Activated naive CD8-positive, alpha-beta T cell treated with anti-CD3 and anti-CD28 coated beads, Interleukin-2, amount 10 ng/mL, durations not matched to agents 7 days and 5 days (primary cell): Measurements from ENCODE around the gene SUZ12. TPM values are rescaled to one million over a fixed set of nuclear protein-coding genes. Genes with fewer than 3 reads are reported as not detected.
A peak's percentile ranks its signal among the peaks of the same experiment; 100 is the strongest.
"Not testable (repeated sequence)": the region's sequence is repeated elsewhere in the genome, so short reads cannot be mapped to it uniquely, and the experiment has no call there.

Source experiments
- ATAC-seq: fragments of 150-1000 bp; cut with Tn5 transposase; one replicate; pipeline ENCODE4 v1.10.0; 2021; ENCODE audit warnings: low read depth, moderate library complexity
- POLR2A ChIA-PET: fragments of 350-600 bp; sonication (Branson Sonifier 250); formaldehyde crosslinking; loops from one replicate; lab custom pipeline; 2021; ENCODE audit warnings: antibody characterized with exemption; lab: Charles Lee
- DNase-seq: peaks from one replicate; pipeline ENCODE4 v3.0.0; 2021
- H3K27ac Mint-ChIP-seq: one replicate; pipeline ENCODE4 v1.8.0; 2022; ENCODE audit warnings: mild to moderate bottlenecking, mixed read lengths
- H3K27me3 Mint-ChIP-seq: one replicate; pipeline ENCODE4 v1.8.0; 2022; ENCODE audit warnings: mild to moderate bottlenecking, moderate library complexity, mixed read lengths
- H3K36me3 Mint-ChIP-seq: one replicate; pipeline ENCODE4 v1.8.0; 2021; ENCODE audit warnings: mild to moderate bottlenecking, mixed read lengths
- H3K4me1 Mint-ChIP-seq: one replicate; pipeline ENCODE4 v1.8.0; 2021; ENCODE audit warnings: mixed read lengths
- H3K4me3 Mint-ChIP-seq: one replicate; pipeline ENCODE4 v1.8.0; 2022; ENCODE audit warnings: mild to moderate bottlenecking, moderate library complexity, mixed read lengths
- H3K9me3 Mint-ChIP-seq: one replicate; pipeline ENCODE4 v1.8.0; 2021; ENCODE audit warnings: mixed read lengths
- total RNA-seq, 2 experiments: library from RNA; stranded (reverse); gene quantifications; one replicate each; pipeline ENCODE4 v1.2.3, GENCODE V29; 2021

SUZ12 gene
- total RNA-seq, 2 experiments from 2014 or later: 56.5 to 58.1 TPM

- DNase-seq (no peak), ATAC-seq (no peak)
- Mint-ChIP-seq H3K4me1 (peaks cover 10% of the 10 kb centered on the region), H3K27ac (no peak overlapping the region), H3K4me3 (no peak overlapping the region), H3K27me3 (peaks cover 42% of the 10 kb centered on the region), H3K9me3 (no peaks in the 10 kb centered on the region), H3K36me3 (no peaks in the 10 kb centered on the region)
- POLR2A ChIA-PET: no interaction called here
Observed at GRCh38 chr17:31918701-31919128, 18.1 kb upstream of the SUZ12 start.

DNA sequence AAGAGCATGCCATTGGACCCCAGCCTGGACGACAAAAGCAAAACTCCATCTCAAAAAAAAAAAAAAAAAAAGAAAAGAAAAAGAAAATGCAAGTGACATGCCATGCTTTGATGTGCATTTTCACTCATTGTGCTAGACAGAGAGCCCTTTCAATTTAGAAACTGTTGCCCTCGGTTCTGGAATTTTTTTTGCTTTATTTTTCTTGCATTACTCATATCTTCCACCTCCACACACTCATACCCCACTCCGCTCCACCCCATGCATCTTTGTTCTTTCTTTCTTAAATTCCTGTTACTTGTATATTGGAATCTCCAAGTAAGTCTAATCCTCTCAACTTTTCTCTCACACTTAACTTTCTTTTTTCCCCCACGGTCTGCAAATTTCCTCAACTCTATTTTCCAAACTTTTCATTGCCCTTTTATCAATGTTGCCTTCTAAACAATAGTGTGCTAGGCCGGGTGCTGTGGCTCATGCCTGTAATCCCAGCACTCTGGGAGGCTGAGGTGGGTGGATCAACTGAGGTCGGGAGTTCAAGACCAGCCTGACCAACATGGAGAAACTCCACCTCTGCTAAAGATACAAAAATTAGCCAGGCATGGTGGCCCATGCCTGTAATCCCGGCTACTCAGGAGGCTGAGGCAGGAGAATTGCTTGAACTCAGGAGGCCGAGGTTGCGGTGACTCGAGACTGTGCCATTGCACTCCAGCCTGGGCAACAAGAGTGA, 16.8 kb upstream of the SUZ12 start:
- Mint-ChIP-seq H3K4me3 (peak overlapping the region; percentile 2), H3K4me1 (peaks cover 6% of the 10 kb centered on the region), H3K27ac (no peak overlapping the region)

DNA sequence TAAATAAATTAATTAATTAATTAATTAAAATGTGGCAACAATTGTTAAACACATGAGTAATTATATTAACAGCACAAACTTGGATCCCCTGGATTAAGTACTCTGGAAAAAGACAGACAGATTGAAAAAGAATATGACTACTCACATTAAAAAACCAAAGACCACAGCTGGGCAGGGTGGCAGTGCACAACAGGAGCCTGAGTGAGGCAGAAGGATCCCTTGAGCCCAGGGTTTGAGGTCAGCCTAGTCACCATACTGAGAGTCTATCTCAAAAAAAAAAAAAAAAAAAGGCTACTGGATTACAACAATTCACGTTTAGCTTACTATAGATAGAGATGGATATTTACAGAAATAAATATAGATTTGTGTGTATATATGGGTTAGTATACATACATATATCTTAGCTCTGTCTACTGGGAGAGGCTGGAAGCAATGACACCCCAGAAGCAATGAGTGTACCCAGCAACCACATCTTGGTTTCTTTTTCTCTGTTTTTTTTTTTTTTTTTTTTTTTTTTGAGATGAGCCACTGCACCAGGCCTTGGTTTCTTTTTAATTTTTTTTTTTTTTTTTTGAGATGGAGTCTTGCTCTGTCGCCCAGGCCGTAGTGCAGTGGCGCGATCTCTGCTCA, 10.6 kb upstream of the SUZ12 start:
- H3K27me3 Mint-ChIP-seq: peaks cover 7% of the 10 kb centered on the region
- peaks cover 4% of the 10 kb centered on the region for H3K4me1 Mint-ChIP-seq
- DNase-seq: no peak
- no peaks in the 10 kb centered on the region for H3K9me3 Mint-ChIP-seq
- H3K4me3 Mint-ChIP-seq: no peak overlapping the region
- no peak overlapping the region for H3K27ac Mint-ChIP-seq
- H3K36me3 Mint-ChIP-seq: no peaks in the 10 kb centered on the region
- POLR2A ChIA-PET: interaction anchor here (0.6 to 1.1 kb wide), 2 partner anchors 9 to 113 kb away, joined by 3 to 4 read pairs; no protein-coding TSS in a partner anchor
- ATAC-seq: peak; percentile 74

More for the DNA sequence above, 16.8 kb upstream of the SUZ12 start:
- POLR2A ChIA-PET: no interaction called here
- Mint-ChIP-seq H3K36me3 (no peaks in the 10 kb centered on the region), H3K9me3 (no peaks in the 10 kb centered on the region), H3K27me3 (peaks cover 37% of the 10 kb centered on the region)
- DNase-seq (no peak), ATAC-seq (no peak)

DNA sequence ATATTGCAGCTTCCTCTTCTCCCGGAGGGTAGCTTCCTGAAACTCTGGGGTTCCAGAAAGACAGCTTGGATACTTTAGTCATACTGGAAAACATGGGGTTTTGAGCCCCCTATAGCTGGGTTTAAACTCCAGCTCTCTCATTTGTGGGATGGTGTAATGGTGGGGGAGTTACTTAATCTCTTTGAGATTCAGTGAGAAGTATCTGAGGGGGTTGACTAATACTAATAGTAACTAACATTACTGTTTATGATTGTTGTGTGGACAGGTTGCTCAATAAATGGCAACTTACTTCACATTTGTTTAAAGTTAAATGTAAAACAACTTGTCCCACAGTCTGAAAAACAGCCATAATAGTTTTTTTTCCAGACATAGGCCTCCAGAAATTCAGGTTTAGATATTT, 5.1 kb upstream of the SUZ12 start:
- DNase-seq (no peak), ATAC-seq (no peak)
- Mint-ChIP-seq H3K4me1 (peaks cover 1% of the 10 kb centered on the region), H3K27ac (no peak overlapping the region), H3K4me3 (no peak overlapping the region), H3K9me3 (no peaks in the 10 kb centered on the region), H3K27me3 (no peaks in the 10 kb centered on the region), H3K36me3 (no peaks in the 10 kb centered on the region)
- POLR2A ChIA-PET: no interaction called here

GRCh38 chr17:31935512-31935911, 1.3 kb upstream of the SUZ12 start:
- H3K36me3 Mint-ChIP-seq: peaks cover 2% of the 10 kb centered on the region
- no peak for ATAC-seq
- POLR2A ChIA-PET: interaction anchor here (0.5 to 1.1 kb wide), 2 partner anchors 25 to 78 kb away, joined by 3 to 4 read pairs; no protein-coding TSS in a partner anchor
- H3K9me3 Mint-ChIP-seq: no peaks in the 10 kb centered on the region
- H3K27ac Mint-ChIP-seq: no peak overlapping the region
- H3K4me3 Mint-ChIP-seq: peak overlapping the region; percentile 82
- H3K4me1 Mint-ChIP-seq: peaks cover 9% of the 10 kb centered on the region
- H3K27me3 Mint-ChIP-seq: no peaks in the 10 kb centered on the region
- no peak for DNase-seq

DNA sequence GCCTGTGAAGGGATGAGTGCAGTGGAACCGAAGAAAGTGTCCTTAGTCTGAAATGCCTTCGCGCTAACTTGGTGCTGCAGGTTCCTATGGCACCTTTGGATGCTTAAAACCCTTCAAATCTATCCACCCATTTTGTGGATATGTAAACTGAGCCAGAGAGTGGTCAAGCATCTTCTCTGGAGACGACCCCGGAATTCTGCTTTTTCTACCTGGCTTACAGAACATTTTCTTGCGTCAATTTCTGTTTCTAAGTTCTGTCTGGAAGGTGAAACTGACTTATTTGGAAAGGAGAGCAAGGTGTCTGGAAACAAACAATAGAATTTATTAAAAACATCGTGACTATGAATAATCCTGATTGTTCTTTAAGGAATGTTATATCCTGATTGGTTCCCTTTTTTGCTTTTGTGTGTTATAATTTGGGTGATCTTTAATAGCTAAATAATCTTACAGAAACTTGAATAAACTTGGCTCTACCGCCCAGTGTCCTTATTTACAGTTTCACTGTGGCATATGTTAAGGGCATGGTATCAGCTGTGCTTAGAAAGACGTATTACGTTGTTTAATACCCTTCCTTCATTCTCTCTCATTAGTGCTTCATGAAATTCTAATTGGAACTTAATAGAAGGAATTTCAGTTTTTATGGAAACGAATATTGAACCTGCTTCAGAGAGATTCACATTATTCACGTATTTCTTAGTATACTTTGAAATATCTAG, 1.3 kb downstream of the SUZ12 start:
- DNase-seq, H3K36me3 Mint-ChIP-seq, H3K27me3 Mint-ChIP-seq, H3K9me3 Mint-ChIP-seq, ATAC-seq: not testable (repeated sequence)
- Mint-ChIP-seq H3K27ac (peak overlapping the region; percentile 42), H3K4me1 (peaks cover 20% of the 10 kb centered on the region), H3K4me3 (peak overlapping the region; percentile 86)
- POLR2A ChIA-PET: interaction anchor here (1.1 kb wide), 1 partner anchor 37 kb away, joined by 8 read pairs; the partner anchor contains the start of gene UTP6

- DNase-seq, H3K9me3 Mint-ChIP-seq, H3K27me3 Mint-ChIP-seq, H3K27ac Mint-ChIP-seq, H3K4me3 Mint-ChIP-seq, ATAC-seq, POLR2A ChIA-PET: not testable (repeated sequence)
- Mint-ChIP-seq H3K4me1 (peaks cover 26% of the 10 kb centered on the region), H3K36me3 (peaks cover 26% of the 10 kb centered on the region)
Observed at GRCh38 chr17:31941916-31942315, 5.1 kb downstream of the SUZ12 start.

- H3K4me3 Mint-ChIP-seq, H3K27me3 Mint-ChIP-seq, H3K27ac Mint-ChIP-seq, ATAC-seq, POLR2A ChIA-PET, DNase-seq, H3K9me3 Mint-ChIP-seq: not testable (repeated sequence)
- Mint-ChIP-seq H3K4me1 (peaks cover 26% of the 10 kb centered on the region), H3K36me3 (peaks cover 26% of the 10 kb centered on the region)
Observed at GRCh38 chr17:31942396-31942795, 5.6 kb downstream of the SUZ12 start.

DNA sequence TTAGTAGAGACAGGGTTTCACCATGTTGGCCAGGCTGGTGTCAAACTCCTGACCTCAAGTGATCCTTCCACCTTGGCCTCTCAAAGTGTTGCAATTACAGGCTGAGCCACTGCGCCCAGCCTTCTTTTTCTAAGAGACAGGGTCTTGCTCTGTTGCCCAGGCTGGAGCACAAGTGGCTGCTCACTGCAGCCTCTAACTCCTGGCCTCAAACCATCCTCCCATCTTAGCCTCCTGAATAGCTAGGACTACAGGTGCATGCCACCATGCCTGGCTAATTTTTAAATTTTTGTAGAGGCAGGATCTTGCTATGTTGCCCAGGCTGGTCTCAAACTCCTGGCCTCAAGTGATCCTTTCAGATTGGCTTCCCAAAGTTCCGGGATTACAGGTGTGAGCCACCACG, 15.1 kb downstream of the SUZ12 start:
- ATAC-seq, DNase-seq, H3K9me3 Mint-ChIP-seq, H3K27me3 Mint-ChIP-seq, H3K4me3 Mint-ChIP-seq, H3K27ac Mint-ChIP-seq, POLR2A ChIA-PET, H3K4me1 Mint-ChIP-seq: not testable (repeated sequence)
- peaks cover 24% of the 10 kb centered on the region for H3K36me3 Mint-ChIP-seq

DNA sequence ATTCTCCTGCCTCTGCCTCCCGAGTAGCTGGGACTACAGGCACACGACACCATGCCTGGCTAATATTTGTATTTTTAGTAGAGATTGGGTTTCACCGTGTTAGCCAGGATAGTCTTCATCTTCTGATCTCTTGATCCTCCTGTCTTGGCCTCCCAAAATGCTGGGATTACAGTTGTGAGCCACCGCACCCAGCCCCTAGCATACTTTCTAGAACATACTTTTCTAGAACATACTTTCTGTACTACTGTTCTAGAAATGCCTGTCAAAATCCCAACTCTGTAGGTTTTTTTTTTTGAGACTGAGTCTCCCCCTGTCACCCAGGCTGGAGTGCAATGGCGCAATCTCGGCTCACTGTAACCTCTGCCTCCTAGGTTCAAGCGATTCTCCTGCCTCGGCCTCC, 27.3 kb downstream of the SUZ12 start:
- ATAC-seq, DNase-seq, H3K4me3 Mint-ChIP-seq, H3K27me3 Mint-ChIP-seq, H3K9me3 Mint-ChIP-seq, POLR2A ChIA-PET, H3K4me1 Mint-ChIP-seq: not testable (repeated sequence)
- Mint-ChIP-seq H3K36me3 (peaks cover 20% of the 10 kb centered on the region), H3K27ac (peak overlapping the region; percentile 10)

DNA sequence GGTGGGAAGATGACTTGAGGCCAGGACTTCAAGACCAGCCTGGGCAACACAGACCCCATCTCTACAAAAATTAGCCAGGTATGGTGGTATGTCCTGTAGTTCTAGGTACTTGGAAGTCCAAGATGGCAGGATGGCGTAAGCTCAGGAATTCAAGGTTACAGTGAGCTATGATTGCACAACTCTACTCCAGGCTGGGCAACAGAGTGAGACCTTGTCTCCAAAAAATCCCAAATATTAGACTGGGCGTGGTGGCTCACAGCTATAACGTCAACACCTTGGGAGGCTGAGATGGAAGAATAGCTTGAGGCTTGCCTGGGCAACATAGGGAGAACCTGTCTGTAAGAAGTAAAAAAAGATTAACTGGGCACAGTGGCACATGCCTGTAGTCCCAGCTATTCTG, 30.8 kb downstream of the SUZ12 start:
- DNase-seq: no peak
- peaks cover 15% of the 10 kb centered on the region for H3K36me3 Mint-ChIP-seq
- H3K27me3 Mint-ChIP-seq: no peaks in the 10 kb centered on the region
- POLR2A ChIA-PET: no interaction called here
- no peaks in the 10 kb centered on the region for H3K9me3 Mint-ChIP-seq
- no peak overlapping the region for H3K27ac Mint-ChIP-seq
- H3K4me3 Mint-ChIP-seq: no peak overlapping the region
- peaks cover 3% of the 10 kb centered on the region for H3K4me1 Mint-ChIP-seq
- no peak for ATAC-seq

DNA sequence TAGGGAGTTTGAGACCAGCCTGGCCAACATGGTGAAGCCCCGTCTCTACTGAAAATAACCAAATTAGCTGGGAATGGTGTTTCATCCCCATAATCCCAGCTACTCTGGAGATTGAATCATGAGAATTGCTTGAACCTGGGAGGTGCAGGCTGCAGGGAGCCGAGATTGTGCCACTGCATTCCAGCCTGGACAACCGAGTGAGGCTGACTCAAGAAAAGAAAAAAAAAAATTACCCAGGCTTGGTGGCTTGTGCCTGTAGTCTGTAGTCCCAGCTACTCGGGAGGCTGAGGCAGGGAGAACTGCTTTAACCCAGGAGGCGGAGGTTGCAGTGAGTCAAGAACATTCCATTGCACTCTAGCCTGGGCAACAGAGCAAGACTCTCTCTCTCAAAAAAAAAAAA, 33.6 kb downstream of the SUZ12 start:
- POLR2A ChIA-PET, H3K27ac Mint-ChIP-seq, H3K27me3 Mint-ChIP-seq, H3K36me3 Mint-ChIP-seq, DNase-seq, H3K4me1 Mint-ChIP-seq, ATAC-seq, H3K4me3 Mint-ChIP-seq, H3K9me3 Mint-ChIP-seq: not testable (repeated sequence)

- DNase-seq, H3K9me3 Mint-ChIP-seq, POLR2A ChIA-PET, H3K4me1 Mint-ChIP-seq, ATAC-seq, H3K27me3 Mint-ChIP-seq, H3K4me3 Mint-ChIP-seq, H3K27ac Mint-ChIP-seq: not testable (repeated sequence)
- H3K36me3 Mint-ChIP-seq: peaks cover 11% of the 10 kb centered on the region
Observed at GRCh38 chr17:31974269-31975071, 37.7 kb downstream of the SUZ12 start.
